Transverse colon (tissue), 4 donors: Measurements from ENCODE around the gene EXT2. TPM values are rescaled to one million over a fixed set of nuclear protein-coding genes. Genes with fewer than 3 reads are reported as not detected.

ENCODE experiments used
- DNase-seq: peaks from one replicate; pipeline ENCODE4 v3.0.0-alpha.2; 2019
- H3K27ac ChIP-seq, 4 donors: fragments of 200-600 bp; sonication (generic); 2 replicates each; pipeline ENCODE4 v1.5.1; 2016 to 2018; ENCODE audit warnings: inconsistent platforms in 4 of 4
- H3K27me3 ChIP-seq: fragments of 200-600 bp; sonication (generic); 2 replicates; pipeline ENCODE4 v1.5.1; 2017; ENCODE audit warnings: inconsistent platforms
- H3K36me3 ChIP-seq, 4 donors: fragments of 200-600 bp; sonication (generic); 2 replicates each; pipeline ENCODE4 v1.5.1; 2017 to 2019; ENCODE audit warnings: inconsistent platforms in 4 of 4
- H3K4me1 ChIP-seq, 4 donors: fragments of 200-600 bp; sonication (generic); 2 replicates each; pipeline ENCODE4 v1.5.1; 2017 to 2020; ENCODE audit warnings: inconsistent platforms in 4 of 4
- H3K4me3 ChIP-seq, 4 donors: fragments of 200-600 bp; sonication (generic); 1 replicate in 1 of 4; 2 replicates in 3 of 4; pipeline versions ENCODE4 v1.5.1 to v1.6.1; 2017 to 2019; ENCODE audit warnings: inconsistent platforms in 4 of 4
- H3K9me3 ChIP-seq, 2 donors: fragments of 200-600 bp; sonication (generic); 2 replicates each; pipeline ENCODE4 v1.5.1; 2017 to 2019; ENCODE audit warnings: inconsistent platforms in 2 of 2
- EP300 ChIP-seq: sonication (generic); formaldehyde crosslinking; IDR thresholded peaks from one replicate; pipeline ENCODE4 v1.6.1; 2017; ENCODE audit warnings: antibody characterized with exemption, low read depth
- POLR2A ChIP-seq: fragments of 450-650 bp; IDR thresholded peaks from one replicate; pipeline ENCODE4 v1.6.1; 2016; ENCODE audit warnings: antibody characterized with exemption, mild to moderate bottlenecking, moderate library complexity
- POLR2AphosphoS5 ChIP-seq, 3 donors: sonication (generic); formaldehyde crosslinking; IDR thresholded peaks; one replicate each; pipeline ENCODE4 v1.6.1; 2016; ENCODE audit warnings: antibody characterized with exemption in 3 of 3
- WGBS, 2 donors: methylation state at CpG; one replicate each; pipeline ENCODE4 v1.1.5; 2018; ENCODE audit warnings: low coverage in 1 of 2; 5-methylcytosine and 5-hydroxymethylcytosine counted together
- in situ Hi-C, 4 donors: fragments of 200-750 bp; cut with MboI; loops; one replicate each; pipeline versions ENCODE4 v1.15.0 to v1.15.1; 2017; ENCODE audit warnings: low sequenced_read_pairs in 3 of 4, low pct_ligation_motif_present in 1 of 4, low pct_unique_long_range_greater_than_20kb in 1 of 4
- intact Hi-C: fragments of 100-400 bp; cut with DNase I; formaldehyde crosslinking; loops from one replicate; pipeline ENCODE4 v1.15.1; 2023; ENCODE audit warnings: low total_unique reads
- total RNA-seq, 4 donors: library from RNA; depleted of rRNA; stranded (reverse); fragments of >200 nt; gene quantifications; one replicate each; pipeline ENCODE4 v1.1.0, GENCODE V29; 2016
- TF ChIP-seq, protein P1 (sequence below), 5 experiments: fragments of 200-600 bp in 3 of 5; fragments of 450-650 bp in 2 of 5; sonication (generic) in 3 of 5; IDR thresholded peaks; 1 replicate in 2 of 5; 2 replicates in 3 of 5; pipeline ENCODE4 v1.5.1; 2016 to 2017; ENCODE audit warnings: antibody characterized with exemption in 5 of 5, inconsistent platforms in 3 of 5, mild to moderate bottlenecking in 2 of 5, moderate library complexity in 1 of 5

EXT2 gene
- total RNA-seq, 4 donors from 2014 or later = 32.2 to 82.9 (median 59.6) TPM

DNA sequence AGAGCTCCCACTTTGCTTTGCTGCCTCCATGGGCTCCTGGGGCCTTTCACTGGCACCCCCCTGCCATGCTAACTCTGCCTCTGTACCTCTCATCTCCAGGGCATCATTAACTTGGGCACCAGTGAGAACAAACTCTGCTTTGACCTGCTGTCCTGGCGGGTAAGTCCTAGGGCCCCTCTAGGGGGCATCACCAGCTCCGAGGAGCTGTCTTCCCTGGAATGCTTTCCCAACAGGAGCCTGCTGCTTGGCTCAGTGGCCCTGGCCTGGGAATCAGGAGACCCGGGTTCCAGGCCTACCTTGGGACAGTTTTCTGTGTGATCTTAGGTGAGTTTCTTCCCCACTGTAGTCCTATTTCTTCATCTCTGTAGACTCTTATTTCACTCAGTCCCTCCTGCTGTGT lies 24.3 kb upstream of the EXT2 start:
- no peak for DNase-seq
- no peak overlapping the region for H3K4me3 ChIP-seq
- peaks cover 0 to 10% (median 8%) of the 10 kb centered on the region in 4 donors for H3K4me1 ChIP-seq
- no peaks in the 10 kb centered on the region for H3K27me3 ChIP-seq
- intact Hi-C loops = no loop called here
- no peak for TF ChIP-seq POLR2AphosphoS5 (IDR thresholded peaks at IDR 0.05)
- H3K36me3 ChIP-seq = no peaks in the 10 kb centered on the region
- in situ Hi-C loops = no loop called here
- no peak overlapping the region for H3K27ac ChIP-seq
- WGBS, 2 donors = 86% methylated on average over 3 of the region's 3 CpGs; no CpG with 5 or more reads in 1 of the 2 donors
- H3K9me3 ChIP-seq = no peaks in the 10 kb centered on the region

DNA sequence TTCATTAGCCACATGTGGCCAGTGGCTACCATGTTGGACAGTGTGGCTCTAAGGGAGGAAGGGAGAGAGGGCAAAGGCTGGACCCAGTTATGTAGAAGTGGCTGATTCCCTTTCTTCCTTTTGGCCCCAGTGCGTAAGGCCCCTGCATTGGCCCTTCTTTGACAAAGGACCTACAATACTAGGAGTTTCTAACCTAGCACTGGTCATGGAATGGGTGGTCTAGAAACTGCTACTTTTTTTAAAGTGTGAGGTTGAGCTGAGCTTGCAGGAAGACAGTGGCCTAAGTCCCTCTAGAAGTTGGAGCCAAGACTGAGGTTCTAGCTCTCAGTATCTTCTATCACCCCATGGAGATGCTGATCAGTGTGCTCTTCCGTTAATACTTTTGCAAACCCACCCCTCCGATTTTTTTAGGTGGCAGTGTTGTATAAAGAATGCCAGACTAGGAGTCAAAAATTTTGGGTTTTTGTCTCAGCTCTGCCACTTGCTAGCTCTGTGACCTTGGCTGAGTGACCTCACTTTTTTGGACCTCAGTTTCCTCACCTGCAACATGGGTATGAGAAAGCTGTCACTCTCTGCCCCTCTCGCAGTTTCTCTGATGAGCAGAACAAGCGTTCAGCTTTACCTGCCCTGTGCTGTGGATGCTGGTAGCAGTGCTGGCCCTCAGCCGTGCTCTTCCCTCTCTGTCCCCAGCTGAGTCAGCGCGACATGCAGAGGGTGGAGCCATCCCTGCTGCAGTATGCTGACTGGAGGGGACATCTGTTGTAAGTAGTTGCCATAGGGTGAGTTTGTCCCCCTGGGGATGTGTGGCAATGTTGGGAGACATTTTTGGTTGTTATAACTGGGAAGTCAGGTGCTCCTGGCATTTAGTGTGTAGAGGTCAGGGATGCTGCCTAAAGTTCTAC lies 22.5 kb upstream of the EXT2 start:
- intact Hi-C loops (no loop called here), in situ Hi-C loops (no loop called here)
- WGBS, 2 donors = 96% methylated on average over 8 of the region's 8 CpGs; no CpG with 5 or more reads in 1 of the 2 donors
- Histone ChIP-seq H3K4me1 (no peaks in the 10 kb centered on the region), H3K27me3 (no peaks in the 10 kb centered on the region), H3K36me3 (no peaks in the 10 kb centered on the region), H3K4me3 (no peak overlapping the region), H3K27ac (no peak overlapping the region), H3K9me3 (no peaks in the 10 kb centered on the region)
- DNase-seq = no peak
- no peak for TF ChIP-seq POLR2A
- TF ChIP-seq, protein P1, sequence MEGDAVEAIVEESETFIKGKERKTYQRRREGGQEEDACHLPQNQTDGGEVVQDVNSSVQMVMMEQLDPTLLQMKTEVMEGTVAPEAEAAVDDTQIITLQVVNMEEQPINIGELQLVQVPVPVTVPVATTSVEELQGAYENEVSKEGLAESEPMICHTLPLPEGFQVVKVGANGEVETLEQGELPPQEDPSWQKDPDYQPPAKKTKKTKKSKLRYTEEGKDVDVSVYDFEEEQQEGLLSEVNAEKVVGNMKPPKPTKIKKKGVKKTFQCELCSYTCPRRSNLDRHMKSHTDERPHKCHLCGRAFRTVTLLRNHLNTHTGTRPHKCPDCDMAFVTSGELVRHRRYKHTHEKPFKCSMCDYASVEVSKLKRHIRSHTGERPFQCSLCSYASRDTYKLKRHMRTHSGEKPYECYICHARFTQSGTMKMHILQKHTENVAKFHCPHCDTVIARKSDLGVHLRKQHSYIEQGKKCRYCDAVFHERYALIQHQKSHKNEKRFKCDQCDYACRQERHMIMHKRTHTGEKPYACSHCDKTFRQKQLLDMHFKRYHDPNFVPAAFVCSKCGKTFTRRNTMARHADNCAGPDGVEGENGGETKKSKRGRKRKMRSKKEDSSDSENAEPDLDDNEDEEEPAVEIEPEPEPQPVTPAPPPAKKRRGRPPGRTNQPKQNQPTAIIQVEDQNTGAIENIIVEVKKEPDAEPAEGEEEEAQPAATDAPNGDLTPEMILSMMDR (IDR thresholded peaks at IDR 0.05) = no peak
- no peak for TF ChIP-seq POLR2AphosphoS5 (IDR thresholded peaks at IDR 0.05)
- TF ChIP-seq EP300 = no peak

DNA sequence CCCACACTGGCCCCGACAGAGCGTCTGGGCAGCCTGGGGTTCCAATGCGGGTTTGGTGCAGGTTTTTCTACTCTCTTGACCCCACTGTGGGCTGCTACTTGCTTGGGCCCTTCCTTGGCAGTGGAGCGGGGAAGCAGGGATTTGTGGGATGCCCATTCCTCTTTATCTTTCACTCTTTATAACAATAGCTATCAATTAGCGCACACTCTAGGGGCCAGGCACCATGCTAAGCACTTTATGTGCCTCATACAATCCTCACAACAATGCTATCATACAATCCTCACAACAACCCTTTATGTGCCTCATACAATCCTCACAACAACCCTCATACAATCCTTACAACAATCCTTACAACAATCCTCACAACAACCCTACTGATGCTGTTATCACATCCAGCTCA lies 16.7 kb upstream of the EXT2 start:
- TF ChIP-seq POLR2A = no peak
- TF ChIP-seq EP300 = no peak
- TF ChIP-seq, protein P1 (IDR thresholded peaks at IDR 0.05) = no peak
- TF ChIP-seq POLR2AphosphoS5 (IDR thresholded peaks at IDR 0.05) = no peak
- 80 to 85% methylated on average over 1 to 5 of the region's 5 CpGs for WGBS, 2 donors
- Histone ChIP-seq H3K4me3 (no peak overlapping the region), H3K4me1 (no peaks in the 10 kb centered on the region), H3K9me3 (no peaks in the 10 kb centered on the region), H3K27ac (no peak overlapping the region), H3K36me3 (no peaks in the 10 kb centered on the region), H3K27me3 (no peaks in the 10 kb centered on the region)
- DNase-seq = no peak
- in situ Hi-C loops (loop anchor here in 1 of 4 donors (25.0 kb wide), 1 partner anchor 459 kb away; no protein-coding TSS in a partner anchor), intact Hi-C loops (no loop called here)

DNA sequence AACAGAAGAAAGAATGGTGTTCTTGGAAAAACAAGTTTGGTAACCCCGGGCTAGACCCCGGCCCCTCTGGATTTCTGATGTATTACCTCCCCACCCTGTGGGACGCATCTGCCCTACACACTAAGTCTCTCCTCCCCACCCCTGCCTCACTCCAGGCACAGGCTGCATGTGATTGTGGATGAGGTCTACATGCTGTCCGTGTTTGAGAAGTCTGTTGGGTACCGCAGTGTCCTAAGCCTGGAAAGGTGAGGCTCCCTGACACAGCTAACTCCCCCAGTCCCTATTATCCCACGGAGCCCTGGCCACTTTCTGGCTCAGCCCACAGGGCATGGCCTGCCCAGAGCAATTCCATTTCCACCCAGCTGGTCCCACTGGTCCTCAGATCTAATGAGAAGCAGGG lies 16.1 kb upstream of the EXT2 start:
- H3K36me3 ChIP-seq = no peaks in the 10 kb centered on the region
- no peaks in the 10 kb centered on the region for H3K4me1 ChIP-seq
- no peaks in the 10 kb centered on the region for H3K9me3 ChIP-seq
- H3K27me3 ChIP-seq = no peaks in the 10 kb centered on the region
- intact Hi-C loops = no loop called here
- no peak overlapping the region for H3K27ac ChIP-seq
- TF ChIP-seq POLR2A (no peak), EP300 (no peak), POLR2AphosphoS5 (IDR thresholded peaks at IDR 0.05) (no peak)
- TF ChIP-seq, protein P1 (IDR thresholded peaks at IDR 0.05) = no peak
- no peak overlapping the region for H3K4me3 ChIP-seq
- DNase-seq = no peak
- 85% methylated on average over 6 of the region's 6 CpGs; no CpG with 5 or more reads in 1 of the 2 donors for WGBS, 2 donors
- in situ Hi-C loops = loop anchor here in 1 of 4 donors (25.0 kb wide), 1 partner anchor 458 kb away; no protein-coding TSS in a partner anchor
